Left ventricle myocardium inferior (tissue), 1 donor: Measurements from ENCODE around the gene PPDPF. TPM values are rescaled to one million over a fixed set of nuclear protein-coding genes. Genes with fewer than 3 reads are reported as not detected.

ENCODE experiments used
- DNase-seq: peaks from one replicate; pipeline ENCODE4 v3.0.0-alpha.2; 2020
- H3K27ac ChIP-seq: fragments of 200-600 bp; replicated peaks from 2 replicates; pipeline ENCODE4 v1.8.0; 2021
- H3K27me3 ChIP-seq: fragments of 200-600 bp; 2 replicates; pipeline ENCODE4 v1.8.0; 2021; ENCODE audit warnings: low read depth
- H3K36me3 ChIP-seq: fragments of 200-600 bp; 2 replicates; pipeline ENCODE4 v1.8.0; 2021
- H3K4me1 ChIP-seq: fragments of 200-600 bp; 2 replicates; pipeline ENCODE4 v1.8.0; 2021
- H3K4me3 ChIP-seq: fragments of 200-600 bp; 2 replicates; pipeline ENCODE4 v1.8.0; 2021; ENCODE audit warnings: mild to moderate bottlenecking, moderate library complexity
- H3K9me3 ChIP-seq: fragments of 200-600 bp; replicated peaks from 2 replicates; pipeline ENCODE4 v1.8.0; 2021
- CTCF ChIP-seq: fragments of 200-600 bp; IDR thresholded peaks from 2 replicates; pipeline ENCODE4 v1.8.0; 2021; ENCODE audit warnings: antibody characterized with exemption, mild to moderate bottlenecking, borderline replicate concordance
- intact Hi-C: fragments of 100-400 bp; cut with micrococcal nuclease; formaldehyde crosslinking; loops from one replicate; pipeline ENCODE4 v1.11.0; 2022
- total RNA-seq: library from RNA; stranded (reverse); fragmentation: NEBNext Ultra II Directional; extraction: Animal tissue kit (Norgen Biotek cat#: 25700); gene quantifications from one replicate; pipeline ENCODE4 v1.2.1, GENCODE V29; 2021
- donor health status: DM: no; HTN: yes; CAD: no; lungs with severe emphysema.

PPDPF gene
- total RNA-seq, 1 donor from 2014 or later = 371 TPM

- Histone ChIP-seq H3K36me3 (peaks cover 30% of the 10 kb centered on the region), H3K27me3 (peaks cover 92% of the 10 kb centered on the region), H3K27ac (no peak overlapping the region), H3K4me3 (no peak overlapping the region), H3K9me3 (peaks cover 4% of the 10 kb centered on the region), H3K4me1 (peaks cover 48% of the 10 kb centered on the region)
- TF ChIP-seq CTCF = no peak
- no peak for DNase-seq
- intact Hi-C loops = no loop called here
Measured at GRCh38 chr20:63486300-63486855, 34.2 kb upstream of the PPDPF start.

GRCh38 chr20:63487116-63487764 is 33.3 kb upstream of the PPDPF start:
- intact Hi-C loops = no loop called here
- Histone ChIP-seq H3K36me3 (peaks cover 31% of the 10 kb centered on the region), H3K27me3 (peaks cover 85% of the 10 kb centered on the region), H3K27ac (no peak overlapping the region), H3K9me3 (peaks cover 4% of the 10 kb centered on the region), H3K4me1 (peaks cover 48% of the 10 kb centered on the region), H3K4me3 (no peak overlapping the region)
- no peak for DNase-seq
- no peak for TF ChIP-seq CTCF

DNA sequence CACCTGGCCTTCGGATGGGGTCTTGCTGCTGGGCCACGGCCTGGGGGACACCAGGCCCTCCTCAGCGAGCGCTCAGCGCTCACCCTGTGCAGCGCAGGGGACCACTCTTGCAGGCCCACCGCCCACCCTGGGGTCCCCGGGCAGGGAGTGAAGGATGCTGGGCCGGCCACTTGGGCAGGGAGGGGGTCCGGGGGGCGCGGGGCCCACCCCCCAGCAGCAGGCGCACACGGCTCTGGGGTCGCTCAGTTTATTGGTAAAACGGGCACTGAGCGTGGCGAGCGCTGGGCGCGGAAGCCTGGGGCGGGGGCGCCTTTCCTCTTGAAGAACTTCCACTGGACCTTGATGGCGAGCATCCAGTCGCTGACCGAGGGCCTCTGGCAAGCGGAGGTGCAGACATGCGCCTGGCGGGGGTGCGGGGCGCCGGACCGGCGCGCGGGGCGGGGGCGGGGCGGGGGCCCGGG is 32.8 kb upstream of the PPDPF start:
- Histone ChIP-seq H3K4me3 (no peak overlapping the region), H3K4me1 (peaks cover 42% of the 10 kb centered on the region), H3K27ac (no peak overlapping the region), H3K36me3 (peaks cover 31% of the 10 kb centered on the region), H3K9me3 (peaks cover 4% of the 10 kb centered on the region), H3K27me3 (peaks cover 79% of the 10 kb centered on the region)
- no peak for DNase-seq
- TF ChIP-seq CTCF = no peak
- intact Hi-C loops = no loop called here

- intact Hi-C loops = no loop called here
- TF ChIP-seq CTCF = no peak
- Histone ChIP-seq H3K36me3 (peaks cover 39% of the 10 kb centered on the region), H3K27me3 (peaks cover 74% of the 10 kb centered on the region), H3K4me3 (no peak overlapping the region), H3K27ac (no peak overlapping the region), H3K4me1 (peaks cover 35% of the 10 kb centered on the region), H3K9me3 (peaks cover 4% of the 10 kb centered on the region)
- DNase-seq = no peak
Measured at GRCh38 chr20:63488315-63489251, 32.0 kb upstream of the PPDPF start.

DNA sequence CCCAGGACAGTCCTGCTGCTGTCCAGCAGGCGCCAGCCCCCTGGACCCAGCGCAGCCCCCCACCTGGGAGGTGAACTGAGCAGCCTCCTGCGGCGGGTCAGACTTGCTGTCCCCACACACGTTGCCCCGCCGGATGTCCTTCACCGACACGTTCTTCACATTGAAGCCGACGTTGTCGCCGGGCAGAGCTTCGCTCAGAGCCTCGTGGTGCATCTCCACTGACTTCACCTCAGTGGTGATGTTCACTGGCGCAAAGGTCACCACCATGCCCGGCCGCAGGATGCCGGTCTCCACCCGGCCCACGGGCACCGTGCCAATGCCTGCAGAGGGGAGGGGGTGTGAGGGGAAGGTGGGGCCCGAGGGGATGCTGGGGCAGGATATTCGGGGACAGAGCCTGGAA is 30.1 kb upstream of the PPDPF start:
- intact Hi-C loops = no loop called here
- no peak for TF ChIP-seq CTCF
- no peak overlapping the region for H3K27ac ChIP-seq
- peaks cover 31% of the 10 kb centered on the region for H3K4me1 ChIP-seq
- peaks cover 64% of the 10 kb centered on the region for H3K27me3 ChIP-seq
- no peak overlapping the region for H3K4me3 ChIP-seq
- peak; percentile 19 for DNase-seq
- peaks cover 4% of the 10 kb centered on the region for H3K9me3 ChIP-seq
- peaks cover 56% of the 10 kb centered on the region for H3K36me3 ChIP-seq
